Subcutaneous adipose tissue (tissue), 4 donors: ENCODE results near the gene RDX. TPM values are rescaled to one million over a fixed set of nuclear protein-coding genes. Genes with fewer than 3 reads are reported as not detected.

Experiments
- total RNA-seq, 4 donors: library from RNA; depleted of rRNA; stranded (reverse); fragments of >200 nt; gene quantifications; one replicate each; pipeline ENCODE4 v1.1.0, GENCODE V29; 2016
- TF ChIP-seq, protein P1 (sequence below): fragments of 450-650 bp; IDR thresholded peaks from one replicate; pipeline ENCODE4 v1.5.1; 2016; ENCODE audit warnings: low read depth, mild to moderate bottlenecking, control low read depth, antibody characterized with exemption, moderate library complexity

RDX gene
- total RNA-seq, 4 donors from 2014 or later: 74.9 to 169 (median 106) TPM

DNA sequence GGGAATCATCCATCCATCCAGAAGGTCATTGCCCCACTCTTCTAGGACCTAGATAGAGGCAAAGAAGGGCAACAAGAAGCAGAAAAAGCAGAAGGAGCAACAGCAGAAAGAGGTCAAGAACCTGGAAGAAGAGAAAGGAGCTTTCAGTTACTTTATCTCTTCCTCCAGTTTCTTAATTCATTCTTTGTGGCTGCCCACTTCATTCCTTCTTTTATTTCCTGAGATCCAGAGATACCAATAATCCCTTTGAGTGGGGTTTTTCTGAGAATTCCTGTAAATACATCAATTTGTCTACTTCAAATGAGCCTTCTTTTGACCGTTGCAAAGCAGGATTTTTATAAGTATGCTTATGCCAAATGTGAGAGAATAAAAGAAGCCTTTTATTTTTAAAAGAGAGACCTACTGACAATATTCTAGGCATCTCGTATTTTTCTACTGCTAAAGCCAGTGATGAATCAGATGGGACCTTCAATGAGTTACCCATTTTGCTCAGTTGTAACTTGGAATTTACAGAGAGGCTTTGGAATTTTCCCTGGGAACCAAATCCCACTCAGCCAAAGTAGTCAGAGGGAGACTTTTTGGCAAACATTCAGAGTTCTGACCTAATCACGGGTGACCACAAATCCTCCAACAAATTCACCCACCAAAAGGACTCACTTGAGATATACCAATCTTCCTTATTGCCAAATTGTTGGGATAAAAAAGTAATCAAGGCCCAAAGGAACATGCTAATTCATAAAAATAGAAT is 148.3 kb downstream of the RDX start:
- TF ChIP-seq, protein P1, sequence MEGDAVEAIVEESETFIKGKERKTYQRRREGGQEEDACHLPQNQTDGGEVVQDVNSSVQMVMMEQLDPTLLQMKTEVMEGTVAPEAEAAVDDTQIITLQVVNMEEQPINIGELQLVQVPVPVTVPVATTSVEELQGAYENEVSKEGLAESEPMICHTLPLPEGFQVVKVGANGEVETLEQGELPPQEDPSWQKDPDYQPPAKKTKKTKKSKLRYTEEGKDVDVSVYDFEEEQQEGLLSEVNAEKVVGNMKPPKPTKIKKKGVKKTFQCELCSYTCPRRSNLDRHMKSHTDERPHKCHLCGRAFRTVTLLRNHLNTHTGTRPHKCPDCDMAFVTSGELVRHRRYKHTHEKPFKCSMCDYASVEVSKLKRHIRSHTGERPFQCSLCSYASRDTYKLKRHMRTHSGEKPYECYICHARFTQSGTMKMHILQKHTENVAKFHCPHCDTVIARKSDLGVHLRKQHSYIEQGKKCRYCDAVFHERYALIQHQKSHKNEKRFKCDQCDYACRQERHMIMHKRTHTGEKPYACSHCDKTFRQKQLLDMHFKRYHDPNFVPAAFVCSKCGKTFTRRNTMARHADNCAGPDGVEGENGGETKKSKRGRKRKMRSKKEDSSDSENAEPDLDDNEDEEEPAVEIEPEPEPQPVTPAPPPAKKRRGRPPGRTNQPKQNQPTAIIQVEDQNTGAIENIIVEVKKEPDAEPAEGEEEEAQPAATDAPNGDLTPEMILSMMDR: no peak

DNA sequence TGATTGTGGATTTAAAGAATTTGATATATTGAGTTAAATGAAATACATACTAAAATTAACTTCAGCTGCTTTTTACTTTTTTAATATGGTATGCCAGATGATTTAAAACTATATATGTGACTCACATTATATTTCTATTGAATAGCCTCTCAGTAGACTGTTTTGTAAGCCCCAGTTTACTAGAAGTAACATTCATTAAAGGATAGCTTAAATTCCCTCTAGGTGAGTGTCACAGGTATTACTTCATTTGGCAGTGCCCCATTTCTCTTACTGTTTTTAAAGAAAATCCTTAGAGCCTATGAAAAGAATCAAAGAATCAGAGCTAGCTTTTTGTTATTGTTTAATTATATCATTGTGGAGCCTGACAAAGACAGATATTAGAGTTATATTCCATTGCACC is 154.6 kb downstream of the RDX start:
- TF ChIP-seq, protein P1: no peak

DNA sequence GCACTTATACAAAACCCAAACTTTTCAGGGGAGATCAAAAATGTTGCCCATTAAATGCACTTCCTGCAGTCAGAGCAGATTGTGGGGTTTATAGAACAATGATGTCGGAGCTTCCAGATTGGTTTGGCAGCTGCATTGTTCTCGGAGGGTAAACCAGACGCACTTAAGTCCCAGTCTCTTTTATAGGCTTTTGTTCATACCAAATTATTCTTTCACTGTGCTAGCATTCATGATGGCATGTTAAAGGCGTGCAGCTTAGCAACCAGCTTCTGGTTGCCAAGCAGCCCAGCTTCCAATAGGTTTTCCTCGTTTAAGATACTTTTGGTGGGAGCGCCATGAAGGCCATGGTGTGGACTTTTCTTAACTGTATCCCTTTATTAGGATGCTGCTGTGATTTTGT is 162.3 kb downstream of the RDX start:
- TF ChIP-seq, protein P1: no peak

DNA sequence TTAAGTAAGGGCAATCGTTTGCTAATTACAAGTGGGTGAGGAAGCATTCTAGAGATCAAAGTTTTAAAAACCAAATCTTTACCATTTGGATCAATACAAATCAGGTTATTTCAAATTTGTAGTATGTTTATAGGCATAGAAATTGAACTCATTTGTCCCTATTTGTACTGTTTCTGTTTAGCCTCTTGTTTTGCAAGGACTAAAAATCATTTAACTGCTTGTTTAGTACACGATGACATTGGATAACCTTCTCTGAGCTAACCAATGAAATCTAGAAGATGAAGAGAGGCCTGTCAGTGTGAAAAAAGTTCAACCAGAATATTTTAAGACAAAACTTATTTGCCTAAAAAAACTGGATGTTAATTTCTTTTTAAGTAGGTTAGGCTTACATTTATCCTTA is 163.3 kb downstream of the RDX start:
- TF ChIP-seq, protein P1: no peak

DNA sequence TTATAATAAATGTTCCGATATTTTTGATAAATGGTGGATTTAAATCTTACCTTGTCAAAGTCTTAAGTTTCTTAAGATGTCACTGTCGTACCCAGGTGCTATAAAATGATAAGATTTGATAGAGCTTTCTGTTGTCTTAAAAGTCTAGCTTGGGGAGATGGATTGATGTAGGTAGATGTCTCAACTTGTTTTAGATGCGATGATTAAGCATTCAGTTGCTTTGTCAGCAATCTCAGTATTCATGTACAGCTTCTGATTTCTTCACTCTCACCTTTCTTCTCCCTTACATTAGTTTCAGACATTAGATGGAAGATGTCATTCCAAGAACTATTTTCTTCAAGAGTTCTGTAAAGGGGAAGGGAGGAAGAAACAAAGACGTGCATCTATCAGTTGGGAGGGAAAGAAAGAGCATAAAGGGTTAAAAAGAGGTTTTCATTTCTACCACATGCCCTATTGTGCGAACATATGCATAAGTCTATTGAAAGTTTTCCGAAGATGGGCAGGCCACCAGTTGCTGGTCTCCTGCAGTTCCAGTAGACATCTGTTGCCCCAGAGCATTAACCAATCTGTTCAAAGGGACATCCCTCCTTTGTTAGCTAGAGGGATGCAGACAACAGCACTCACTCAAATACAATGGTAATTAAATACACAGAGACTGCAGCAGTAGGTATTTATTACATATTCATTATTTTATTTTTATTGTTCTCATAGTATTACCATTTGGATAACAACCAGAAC is 164.9 kb downstream of the RDX start:
- TF ChIP-seq, protein P1: no peak

DNA sequence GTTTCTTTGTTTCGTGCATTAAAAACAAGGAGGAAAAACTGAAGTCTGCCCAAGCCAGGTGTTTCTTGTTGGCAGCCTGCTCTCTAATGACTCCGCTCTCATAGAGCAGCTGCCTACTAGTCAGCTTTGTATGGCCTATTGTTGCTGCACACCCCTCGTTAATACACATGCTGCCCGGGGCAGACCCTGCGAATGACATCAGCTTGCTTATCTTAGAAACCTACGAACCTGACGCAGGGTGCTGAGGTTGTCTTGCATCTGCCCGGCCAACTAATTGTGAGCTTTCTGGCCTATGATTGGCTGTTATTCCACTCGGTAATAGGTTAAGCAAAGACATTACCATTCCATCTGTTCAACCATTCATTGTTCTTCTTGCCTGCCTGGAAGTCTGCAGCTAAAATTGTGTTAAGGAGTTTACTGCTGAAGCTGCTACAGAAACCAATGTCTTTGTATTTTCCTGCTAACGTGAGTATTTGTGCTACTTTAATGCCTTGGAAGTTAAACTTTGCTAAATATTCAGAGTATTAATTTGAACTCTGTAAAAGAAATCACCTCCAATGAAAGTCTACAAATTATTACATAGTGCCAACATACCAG is 165.7 kb downstream of the RDX start:
- TF ChIP-seq, protein P1: no peak

DNA sequence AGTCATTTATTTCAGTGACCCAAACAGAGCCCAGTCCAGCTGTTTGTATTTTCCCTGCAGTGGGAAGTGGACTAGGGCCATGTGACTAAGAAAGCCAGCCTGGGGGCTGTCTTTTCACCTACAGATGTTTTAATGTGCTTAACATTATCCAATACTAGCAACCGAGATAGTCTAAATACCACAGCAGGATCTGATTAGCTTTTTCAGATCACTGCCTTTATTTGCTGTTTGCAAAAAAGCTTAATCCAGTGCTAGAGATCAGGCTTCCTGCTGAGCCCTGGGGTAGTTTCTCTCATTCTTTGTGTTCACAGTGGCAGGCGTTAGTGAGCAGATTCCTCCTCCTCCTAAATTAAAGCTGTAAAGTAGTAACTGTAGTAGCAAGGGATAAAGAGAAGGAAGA is 168.3 kb downstream of the RDX start:
- TF ChIP-seq, protein P1: no peak
